Testis (tissue), 2 donors: ENCODE measurements around the gene C1orf21.

ENCODE experiments used
- POLR2A ChIP-seq: fragments of 450-650 bp; IDR thresholded peaks from one replicate; pipeline ENCODE4 v1.6.1; 2017; ENCODE audit warnings: antibody characterized with exemption, mild to moderate bottlenecking, moderate library complexity
- TF ChIP-seq, protein P1 (sequence below), 3 experiments: fragments of 450-650 bp in 2 of 3; fragments of 200-600 bp in 1 of 3; sonication (generic) in 1 of 3; IDR thresholded peaks; one replicate each; pipeline ENCODE4 v1.5.1; 2016 to 2019; ENCODE audit warnings: antibody characterized with exemption in 3 of 3, mild to moderate bottlenecking in 2 of 3, moderate library complexity in 1 of 3

DNA sequence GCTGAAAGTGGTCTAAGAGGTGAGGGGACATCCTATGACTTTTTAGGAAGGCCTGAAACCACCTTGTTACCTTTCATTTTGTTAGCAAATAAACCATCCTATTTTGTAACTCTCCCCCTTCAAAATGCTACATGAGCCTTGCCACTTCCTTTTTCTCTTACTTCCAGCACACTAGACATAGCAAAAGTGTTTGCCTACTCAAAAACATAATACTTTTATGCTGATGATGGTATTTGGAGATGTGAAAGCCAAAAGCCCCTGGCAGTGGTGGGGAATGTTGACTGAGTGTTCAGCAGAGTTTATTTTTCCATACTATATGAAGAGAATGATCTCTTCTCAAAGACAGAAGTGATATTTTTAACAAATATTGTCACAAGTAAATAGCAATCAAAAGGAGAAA is 233.6 kb downstream of the C1orf21 start:
- TF ChIP-seq, protein P1, sequence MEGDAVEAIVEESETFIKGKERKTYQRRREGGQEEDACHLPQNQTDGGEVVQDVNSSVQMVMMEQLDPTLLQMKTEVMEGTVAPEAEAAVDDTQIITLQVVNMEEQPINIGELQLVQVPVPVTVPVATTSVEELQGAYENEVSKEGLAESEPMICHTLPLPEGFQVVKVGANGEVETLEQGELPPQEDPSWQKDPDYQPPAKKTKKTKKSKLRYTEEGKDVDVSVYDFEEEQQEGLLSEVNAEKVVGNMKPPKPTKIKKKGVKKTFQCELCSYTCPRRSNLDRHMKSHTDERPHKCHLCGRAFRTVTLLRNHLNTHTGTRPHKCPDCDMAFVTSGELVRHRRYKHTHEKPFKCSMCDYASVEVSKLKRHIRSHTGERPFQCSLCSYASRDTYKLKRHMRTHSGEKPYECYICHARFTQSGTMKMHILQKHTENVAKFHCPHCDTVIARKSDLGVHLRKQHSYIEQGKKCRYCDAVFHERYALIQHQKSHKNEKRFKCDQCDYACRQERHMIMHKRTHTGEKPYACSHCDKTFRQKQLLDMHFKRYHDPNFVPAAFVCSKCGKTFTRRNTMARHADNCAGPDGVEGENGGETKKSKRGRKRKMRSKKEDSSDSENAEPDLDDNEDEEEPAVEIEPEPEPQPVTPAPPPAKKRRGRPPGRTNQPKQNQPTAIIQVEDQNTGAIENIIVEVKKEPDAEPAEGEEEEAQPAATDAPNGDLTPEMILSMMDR (IDR thresholded peaks at IDR 0.05) = no peak
- TF ChIP-seq POLR2A = no peak
